PFSK-1 (cell line): ENCODE results near the gene TMEM252.

Experiments
- FOXP2 ChIP-seq: optimal IDR thresholded peaks from 2 replicates; pipeline ENCODE3; 2011; ENCODE audit warnings: borderline replicate concordance, control low read depth, inconsistent platforms; ENCODE audit not compliant: insufficient read depth; ENCODE audit errors: extremely low read length, extremely low read depth
- POLR2AphosphoS5 ChIP-seq: IDR thresholded peaks from 2 replicates; pipeline ENCODE4 v1.6.1; 2012; ENCODE audit warnings: low read depth, mild to moderate bottlenecking, control low read depth, low read length, moderate library complexity
- REST ChIP-seq, 2 experiments: IDR thresholded peaks; 2 replicates each; pipeline versions ENCODE4 v1.6.1 to v1.8.0; 2011 to 2012; ENCODE audit warnings: low read depth in 2 of 2, low read length in 2 of 2, control low read depth in 1 of 2, inconsistent platforms in 1 of 2, mild to moderate bottlenecking in 1 of 2, moderate library complexity in 1 of 2; ENCODE audit not compliant: insufficient read depth in 1 of 2
- SIN3A ChIP-seq: IDR thresholded peaks from 2 replicates; pipeline ENCODE4 v1.6.1; 2012; ENCODE audit warnings: mild to moderate bottlenecking, low read length, moderate library complexity, borderline replicate concordance; ENCODE audit not compliant: insufficient read depth
- TAF1 ChIP-seq: IDR thresholded peaks from 2 replicates; pipeline ENCODE4 v1.6.1; 2012; ENCODE audit warnings: low read length, control low read depth, borderline replicate concordance; ENCODE audit not compliant: insufficient read depth

TMEM252 gene

GRCh38 chr9:68577774-68578591 lies 37.3 kb upstream of the TMEM252 start:
- TF ChIP-seq REST (IDR thresholded peaks at IDR 0.05; ENCODE audit: insufficient read depth in 1 of 2, low read depth in 2 of 2, low read length in 2 of 2) (no peak), FOXP2 (no peak), SIN3A (no peak), TAF1 (no peak), POLR2AphosphoS5 (no peak)

- TF ChIP-seq REST (IDR thresholded peaks at IDR 0.05; ENCODE audit: insufficient read depth in 1 of 2, low read depth in 2 of 2, low read length in 2 of 2) = no peak
- TF ChIP-seq POLR2AphosphoS5 = no peak
Observed at GRCh38 chr9:68575817-68576216, 35.1 kb upstream of the TMEM252 start.

- TF ChIP-seq REST (IDR thresholded peaks at IDR 0.05; ENCODE audit: insufficient read depth in 1 of 2, low read depth in 2 of 2, low read length in 2 of 2) (no peak), FOXP2 (no peak), SIN3A (no peak), POLR2AphosphoS5 (no peak), TAF1 (no peak)
Observed at GRCh38 chr9:68574150-68574549, 33.5 kb upstream of the TMEM252 start.

GRCh38 chr9:68567565-68567964 lies 26.9 kb upstream of the TMEM252 start:
- no peak for TF ChIP-seq SIN3A
- TF ChIP-seq FOXP2 = no peak
- TF ChIP-seq TAF1 = no peak
- TF ChIP-seq POLR2AphosphoS5 = no peak
- no peak for TF ChIP-seq REST (IDR thresholded peaks at IDR 0.05; ENCODE audit: insufficient read depth in 1 of 2, low read depth in 2 of 2, low read length in 2 of 2)

GRCh38 chr9:68562461-68562860 lies 21.8 kb upstream of the TMEM252 start:
- TF ChIP-seq REST (IDR thresholded peaks at IDR 0.05; ENCODE audit: insufficient read depth in 1 of 2, low read depth in 2 of 2, low read length in 2 of 2) = no peak
- TF ChIP-seq SIN3A = no peak
- TF ChIP-seq POLR2AphosphoS5 = no peak
- no peak for TF ChIP-seq TAF1
- no peak for TF ChIP-seq FOXP2
